Glutamatergic neuron (in vitro differentiated cells): ENCODE data around the gene FPR2. TPM values are rescaled to one million over a fixed set of nuclear protein-coding genes. Genes with fewer than 3 reads are reported as not detected.

ENCODE experiments used
- DNase-seq: peaks from one replicate; pipeline ENCODE4 v3.0.0; 2022
- H3K27ac Mint-ChIP-seq: one replicate; pipeline ENCODE4 v1.8.0; 2020; ENCODE audit warnings: mild to moderate bottlenecking, mixed read lengths, inconsistent platforms; ENCODE audit not compliant: unreplicated experiment
- H3K27me3 Mint-ChIP-seq: one replicate; pipeline ENCODE4 v1.8.0; 2020; ENCODE audit warnings: mild to moderate bottlenecking, moderate library complexity, mixed read lengths, inconsistent platforms; ENCODE audit not compliant: unreplicated experiment
- H3K36me3 Mint-ChIP-seq: one replicate; pipeline ENCODE4 v1.8.0; 2020; ENCODE audit warnings: mild to moderate bottlenecking, mixed read lengths, inconsistent platforms; ENCODE audit not compliant: unreplicated experiment
- H3K4me1 Mint-ChIP-seq: one replicate; pipeline ENCODE4 v1.8.0; 2020; ENCODE audit warnings: mild to moderate bottlenecking, low read depth, mixed read lengths, inconsistent platforms; ENCODE audit not compliant: unreplicated experiment
- H3K4me3 Mint-ChIP-seq: one replicate; pipeline ENCODE4 v1.8.0; 2020; ENCODE audit warnings: mild to moderate bottlenecking, mixed read lengths, inconsistent platforms; ENCODE audit not compliant: unreplicated experiment
- H3K9me3 Mint-ChIP-seq: one replicate; pipeline ENCODE4 v1.8.0; 2020; ENCODE audit warnings: mild to moderate bottlenecking, moderate library complexity, mixed read lengths, inconsistent platforms; ENCODE audit not compliant: unreplicated experiment
- CTCF ChIP-seq: fragments of 200-600 bp; sonication (generic); IDR thresholded peaks from one replicate; pipeline ENCODE4 v1.5.0; 2021; ENCODE audit not compliant: partially characterized antibody, unreplicated experiment
- total RNA-seq: library from RNA; stranded (reverse); fragmentation: NEBNext Ultra II Directional; extraction: Animal tissue kit (Norgen Biotek cat#: 25700); gene quantifications from one replicate; pipeline ENCODE4 v1.2.1, GENCODE V29; 2021; ENCODE audit not compliant: unreplicated experiment

Gene FPR2
- total RNA-seq, 1 donor from 2014 or later = not detected

DNA sequence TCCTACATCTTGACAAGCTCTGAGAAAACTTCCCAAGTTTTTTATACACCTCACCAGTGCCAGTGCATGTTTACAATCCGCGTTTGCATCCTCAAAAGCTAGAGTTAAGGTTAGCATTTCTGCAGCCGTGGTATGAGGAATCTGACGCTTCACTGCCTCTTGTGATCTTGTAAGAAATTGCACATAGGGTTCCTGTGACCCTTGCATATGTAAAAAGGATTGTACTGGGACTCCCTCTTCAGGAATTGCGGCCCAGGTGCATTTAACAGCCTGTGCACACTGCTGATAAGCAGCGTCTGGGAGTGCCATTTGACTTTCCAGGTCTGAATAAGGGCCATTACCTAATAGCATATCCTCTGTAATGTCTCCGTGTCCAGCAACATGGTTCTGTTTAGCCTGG is 49.2 kb downstream of the FPR2 start:
- Mint-ChIP-seq H3K4me1 (no peaks in the 10 kb centered on the region), H3K4me3 (no peak overlapping the region), H3K27ac (no peak overlapping the region), H3K9me3 (peaks cover 3% of the 10 kb centered on the region), H3K36me3 (peaks cover 19% of the 10 kb centered on the region), H3K27me3 (peaks cover 2% of the 10 kb centered on the region)
- TF ChIP-seq CTCF = no peak
- DNase-seq = no peak

DNA sequence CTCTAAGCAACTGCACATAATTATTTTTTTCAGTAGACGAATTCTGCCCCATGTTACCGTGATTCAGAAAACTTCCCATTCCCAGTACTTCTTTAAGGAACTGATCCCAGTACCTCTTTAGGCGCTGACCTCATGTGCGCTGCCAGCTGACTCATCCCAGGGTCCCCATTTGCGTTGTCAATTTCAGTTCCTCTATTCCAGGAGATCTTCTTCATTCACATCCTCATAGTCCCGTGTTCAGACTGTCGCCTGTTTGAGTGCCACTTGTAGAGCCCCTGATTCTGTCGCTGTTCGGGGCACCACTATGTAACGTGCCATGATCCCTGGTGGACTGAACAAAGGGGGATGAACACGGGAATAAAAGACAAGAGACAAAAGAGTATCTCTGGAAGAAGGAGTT is 50.4 kb downstream of the FPR2 start:
- peaks cover 3% of the 10 kb centered on the region for H3K9me3 Mint-ChIP-seq

DNA sequence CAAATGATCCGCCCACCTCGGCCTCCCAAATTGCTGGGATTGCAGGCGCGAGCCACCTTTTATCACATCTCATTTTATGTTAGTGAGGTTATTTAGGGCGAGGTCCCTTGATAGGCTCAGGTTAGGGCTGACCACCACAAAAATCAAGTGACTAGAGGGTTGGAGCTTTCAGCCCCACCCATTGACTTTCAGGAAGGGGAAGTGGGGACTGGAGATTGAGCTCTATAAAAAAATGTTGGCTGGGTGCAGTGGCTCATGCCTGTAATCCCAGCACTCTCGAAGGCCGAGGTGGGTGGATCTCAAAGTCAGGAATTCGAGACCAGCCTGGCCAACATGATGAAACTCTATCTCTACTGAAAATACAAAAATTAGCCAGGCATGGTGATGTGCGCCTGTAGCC is 54.1 kb downstream of the FPR2 start:
- no peak for TF ChIP-seq CTCF
- Mint-ChIP-seq H3K4me3 (no peak overlapping the region), H3K9me3 (peaks cover 3% of the 10 kb centered on the region), H3K27me3 (no peaks in the 10 kb centered on the region), H3K4me1 (no peaks in the 10 kb centered on the region), H3K36me3 (peaks cover 10% of the 10 kb centered on the region), H3K27ac (no peak overlapping the region)
- no peak for DNase-seq

More for the DNA sequence above, 50.4 kb downstream of the FPR2 start:
- Mint-ChIP-seq H3K27ac (no peak overlapping the region), H3K4me3 (no peak overlapping the region), H3K27me3 (no peaks in the 10 kb centered on the region), H3K36me3 (peaks cover 19% of the 10 kb centered on the region), H3K4me1 (no peaks in the 10 kb centered on the region)
- TF ChIP-seq CTCF = no peak
- DNase-seq = no peak

DNA sequence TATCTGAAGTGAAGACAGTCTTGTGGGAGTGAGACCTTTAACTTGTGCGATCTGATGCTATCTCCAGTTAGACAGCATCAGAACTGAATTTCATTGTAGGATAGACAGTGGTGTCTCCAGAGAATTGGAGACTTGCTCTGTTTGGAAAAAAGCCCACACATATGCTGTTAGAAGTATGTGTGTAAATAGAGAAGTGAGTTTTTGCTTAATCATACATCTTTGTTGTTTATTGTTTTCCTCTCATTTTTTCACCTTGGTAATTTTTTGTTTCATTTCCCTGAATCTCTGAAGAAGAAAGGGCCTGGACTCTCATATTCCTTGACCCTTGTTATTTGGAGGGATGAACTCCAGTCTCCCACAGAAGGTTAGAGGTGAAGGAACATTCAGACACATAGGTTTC is 55.7 kb downstream of the FPR2 start:
- no peak overlapping the region for H3K4me3 Mint-ChIP-seq
- TF ChIP-seq CTCF = no peak
- H3K9me3 Mint-ChIP-seq = no peaks in the 10 kb centered on the region
- no peak overlapping the region for H3K27ac Mint-ChIP-seq
- DNase-seq = no peak
- H3K27me3 Mint-ChIP-seq = no peaks in the 10 kb centered on the region
- H3K36me3 Mint-ChIP-seq = peaks cover 6% of the 10 kb centered on the region
- no peaks in the 10 kb centered on the region for H3K4me1 Mint-ChIP-seq

DNA sequence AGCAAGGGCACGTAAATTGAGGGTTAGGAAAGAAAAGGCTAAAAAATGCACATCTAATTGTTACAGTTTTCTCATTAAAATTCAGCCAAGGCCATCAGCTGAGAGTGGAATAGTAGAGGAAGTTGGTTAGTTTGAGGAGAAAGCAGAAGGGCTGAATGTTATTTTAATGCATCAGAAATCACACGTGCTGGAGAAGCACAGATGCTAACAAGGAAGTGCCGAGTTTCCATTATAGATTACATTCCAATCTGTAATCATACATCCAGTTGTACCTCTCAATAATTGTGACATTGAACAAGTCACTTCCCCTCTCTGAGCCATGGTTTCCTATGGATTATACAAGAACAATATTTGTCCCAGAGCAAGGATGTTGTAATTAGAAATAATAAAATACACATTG is 59.0 kb downstream of the FPR2 start:
- Mint-ChIP-seq H3K4me1 (no peaks in the 10 kb centered on the region), H3K36me3 (peaks cover 12% of the 10 kb centered on the region), H3K27me3 (no peaks in the 10 kb centered on the region), H3K27ac (no peak overlapping the region), H3K9me3 (peaks cover 2% of the 10 kb centered on the region), H3K4me3 (no peak overlapping the region)
- DNase-seq = no peak
- no peak for TF ChIP-seq CTCF

Other genes starting within 250 kb of the FPR2 start
- not detected for gene SIGLEC6, start 229.5 kb upstream of the FPR2 start, total RNA-seq
- gene ZNF175, start 189.9 kb upstream of the FPR2 start, total RNA-seq = 12.4 TPM
- gene SIGLEC5, start 130.8 kb upstream of the FPR2 start, total RNA-seq = not detected
- not detected for gene SIGLEC14, start 114.4 kb upstream of the FPR2 start, total RNA-seq
- 27.2 TPM for gene SPACA6, start 67.8 kb upstream of the FPR2 start, total RNA-seq
- 4.4 TPM for gene HAS1, start 37.2 kb upstream of the FPR2 start, total RNA-seq
- not detected for gene FPR1, start 9.3 kb upstream of the FPR2 start, total RNA-seq
- gene FPR3, start 34.0 kb downstream of the FPR2 start, total RNA-seq = not detected
- 14.3 TPM for gene ZNF577, start 126.8 kb downstream of the FPR2 start, total RNA-seq
- 19.2 TPM for gene ZNF649, start 143.8 kb downstream of the FPR2 start, total RNA-seq
- gene ZNF613, start 166.3 kb downstream of the FPR2 start, total RNA-seq = 11.1 TPM
- 9.7 TPM for gene ZNF350, start 225.7 kb downstream of the FPR2 start, total RNA-seq
- gene ZNF615, start 247.0 kb downstream of the FPR2 start, total RNA-seq = 12.3 TPM